HepG2 (cell line): Measurements from ENCODE around the gene MXRA7. TPM values are rescaled to one million over a fixed set of nuclear protein-coding genes. Genes with fewer than 3 reads are reported as not detected.

ENCODE experiments used
- DPF2 ChIP-seq: sonication (generic); formaldehyde crosslinking; IDR thresholded peaks from 2 replicates; pipeline ENCODE4 v1.4.0; 2020; ENCODE audit warnings: mild to moderate bottlenecking, low read depth, missing genetic modification reagents, borderline replicate concordance
- ETV5 ChIP-seq: IDR thresholded peaks from 2 replicates; pipeline ENCODE4 v1.6.1; 2018; ENCODE audit warnings: missing biosample characterization, missing genetic modification reagents, inconsistent platforms, borderline replicate concordance
- IRF9 ChIP-seq: sonication (generic); formaldehyde crosslinking; IDR thresholded peaks from 2 replicates; pipeline ENCODE4 v1.8.0; 2022; ENCODE audit warnings: missing genetic modification reagents, mild to moderate bottlenecking, borderline replicate concordance
- JUND ChIP-seq: sonication (generic); formaldehyde crosslinking; IDR thresholded peaks from 2 replicates; pipeline ENCODE4 v1.8.0; 2022; ENCODE audit warnings: mild to moderate bottlenecking, missing genetic modification reagents
- MATR3 ChIP-seq: sonication (generic); formaldehyde crosslinking; IDR thresholded peaks from 2 replicates; pipeline ENCODE4 v1.4.0; 2020; ENCODE audit warnings: missing genetic modification reagents
- MED8 ChIP-seq: sonication (generic); formaldehyde crosslinking; IDR thresholded peaks from 2 replicates; pipeline ENCODE4 v1.8.1; 2023; ENCODE audit warnings: mild to moderate bottlenecking, missing genetic modification reagents; ENCODE audit not compliant: insufficient replicate concordance
- MIER3 ChIP-seq: IDR thresholded peaks from 2 replicates; pipeline ENCODE4 v1.6.1; 2016; ENCODE audit warnings: missing compliant biosample characterization, borderline replicate concordance
- NCOA5 ChIP-seq: sonication (generic); formaldehyde crosslinking; IDR thresholded peaks from 2 replicates; pipeline ENCODE4 v1.4.0; 2020; ENCODE audit warnings: missing genetic modification reagents
- PHB2 ChIP-seq: fragments of 450-650 bp; IDR thresholded peaks from 2 replicates; pipeline ENCODE4 v1.6.1; 2018; ENCODE audit not compliant: partially characterized antibody
- RARA ChIP-seq: IDR thresholded peaks from 2 replicates; pipeline ENCODE4 v1.6.1; 2016; ENCODE audit warnings: missing genetic modification reagents, missing compliant biosample characterization
- RNF2 ChIP-seq: fragments of 450-650 bp; conservative IDR thresholded peaks from 2 replicates; pipeline ENCODE4 v1.6.1; 2016; ENCODE audit warnings: low read depth
- SMYD3 ChIP-seq: sonication (generic); formaldehyde crosslinking; IDR thresholded peaks from 2 replicates; pipeline ENCODE4 v1.8.1; 2023; ENCODE audit warnings: mild to moderate bottlenecking, missing genetic modification reagents
- SRF ChIP-seq: IDR thresholded peaks from 2 replicates; pipeline ENCODE4 v1.6.1; 2011; ENCODE audit warnings: mild to moderate bottlenecking, low read depth, low read length, moderate library complexity
- ZNF343 ChIP-seq: sonication (generic); formaldehyde crosslinking; IDR thresholded peaks from 2 replicates; pipeline ENCODE4 v1.4.0; 2020; ENCODE audit warnings: mild to moderate bottlenecking, missing genetic modification reagents
- ZNF350 ChIP-seq: sonication (generic); formaldehyde crosslinking; IDR thresholded peaks from 2 replicates; pipeline ENCODE4 v1.4.0; 2020; ENCODE audit warnings: mild to moderate bottlenecking, low read depth, missing genetic modification reagents, borderline replicate concordance
- ZNF484 ChIP-seq: sonication (generic); formaldehyde crosslinking; IDR thresholded peaks from 2 replicates; pipeline ENCODE4 v1.5.1; 2020; ENCODE audit warnings: mild to moderate bottlenecking, low read depth, missing genetic modification reagents, borderline replicate concordance
- ZNF572 ChIP-seq: sonication (generic); formaldehyde crosslinking; IDR thresholded peaks from 2 replicates; pipeline ENCODE4 v1.5.1; 2020; ENCODE audit warnings: mild to moderate bottlenecking, missing genetic modification reagents
- ZNF660 ChIP-seq: sonication (generic); formaldehyde crosslinking; IDR thresholded peaks from 2 replicates; pipeline ENCODE4 v1.5.1; 2020; ENCODE audit warnings: mild to moderate bottlenecking, low read depth, missing genetic modification reagents, borderline replicate concordance
- ZNF800 ChIP-seq: sonication (generic); formaldehyde crosslinking; IDR thresholded peaks from 2 replicates; pipeline ENCODE4 v1.4.0; 2020; ENCODE audit warnings: missing genetic modification reagents
- polyA plus RNA-seq, 8 experiments: library from polyadenylated mRNA; depleted of rRNA in 3 of 8; stranded (reverse) in 7 of 8; unstranded in 1 of 8; fragments of >200 nt; fragmentation: Illumina TruSeq in 4 of 8; extraction: Trizol in 4 of 8; gene quantifications; 2 replicates each; pipeline versions ENCODE4 v1.2.1 to v1.2.3, GENCODE V29; 2011 to 2016; ENCODE audit warnings: low read depth in 4 of 8, missing spikeins in 1 of 8, mixed read lengths in 1 of 8; ENCODE audit not compliant: insufficient read depth in 1 of 8
- total RNA-seq, 5 experiments: library from RNA; depleted of rRNA; stranded (reverse); fragments of >200 nt; fragmentation: Illumina TruSeq; extraction: Trizol; gene quantifications; 2 replicates each; pipeline ENCODE4 v1.2.3, GENCODE V29; 2016; ENCODE audit warnings: low read depth in 1 of 5

The MXRA7 gene
- total and polyA plus RNA-seq, 2 of the 13 experiments (the other 11 are each of a cell fraction or from before 2014, with no cell fraction given): 44.8 to 112 TPM

- TF ChIP-seq ETV5 (CRISPR knock-in tag): peak; percentile 96
- no peak for TF ChIP-seq MATR3 (CRISPR knock-in tag)
- no peak for TF ChIP-seq SRF
- TF ChIP-seq RARA: peak; percentile 83
- no peak for TF ChIP-seq RNF2
- no peak for TF ChIP-seq IRF9 (CRISPR knock-in tag)
- TF ChIP-seq ZNF660 (CRISPR knock-in tag): no peak
- TF ChIP-seq NCOA5: no peak
- TF ChIP-seq SMYD3: peak; percentile 58; the same call in 1 of the 2 replicates
- TF ChIP-seq PHB2: no peak
- no peak for TF ChIP-seq ZNF572
- TF ChIP-seq ZNF350 (CRISPR knock-in tag): peak; percentile 70
- TF ChIP-seq ZNF343 (CRISPR knock-in tag): no peak
- no peak for TF ChIP-seq JUND
- peak; percentile 84; the same call in 1 of the 2 replicates for TF ChIP-seq DPF2
- 0 out of 2 replicates have a peak, but pooled peaks have one; percentile 46 for TF ChIP-seq ZNF800 (CRISPR knock-in tag)
- TF ChIP-seq ZNF484 (CRISPR knock-in tag): no peak
- peak; percentile 92 for TF ChIP-seq MIER3 (CRISPR knock-in tag)
- TF ChIP-seq MED8 (CRISPR knock-in tag): no peak
These were observed 19.2 kb downstream of the MXRA7 start (continued) for GRCh38 chr17:76691379-76692191.
